ENCODE measurements around the gene HSPB7.

- TF ChIP-seq, protein P1, sequence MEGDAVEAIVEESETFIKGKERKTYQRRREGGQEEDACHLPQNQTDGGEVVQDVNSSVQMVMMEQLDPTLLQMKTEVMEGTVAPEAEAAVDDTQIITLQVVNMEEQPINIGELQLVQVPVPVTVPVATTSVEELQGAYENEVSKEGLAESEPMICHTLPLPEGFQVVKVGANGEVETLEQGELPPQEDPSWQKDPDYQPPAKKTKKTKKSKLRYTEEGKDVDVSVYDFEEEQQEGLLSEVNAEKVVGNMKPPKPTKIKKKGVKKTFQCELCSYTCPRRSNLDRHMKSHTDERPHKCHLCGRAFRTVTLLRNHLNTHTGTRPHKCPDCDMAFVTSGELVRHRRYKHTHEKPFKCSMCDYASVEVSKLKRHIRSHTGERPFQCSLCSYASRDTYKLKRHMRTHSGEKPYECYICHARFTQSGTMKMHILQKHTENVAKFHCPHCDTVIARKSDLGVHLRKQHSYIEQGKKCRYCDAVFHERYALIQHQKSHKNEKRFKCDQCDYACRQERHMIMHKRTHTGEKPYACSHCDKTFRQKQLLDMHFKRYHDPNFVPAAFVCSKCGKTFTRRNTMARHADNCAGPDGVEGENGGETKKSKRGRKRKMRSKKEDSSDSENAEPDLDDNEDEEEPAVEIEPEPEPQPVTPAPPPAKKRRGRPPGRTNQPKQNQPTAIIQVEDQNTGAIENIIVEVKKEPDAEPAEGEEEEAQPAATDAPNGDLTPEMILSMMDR (IDR thresholded peaks at IDR 0.05; ENCODE audit: insufficient read depth, low read length, poor library complexity, severe bottlenecking) = no peak
- TF ChIP-seq EZH2phosphoT487 (conservative IDR thresholded peaks at IDR 0.05; ENCODE audit: low read length) = no peak
These were observed 51.5 kb downstream of the HSPB7 start for GRCh38 chr1:15966081-15966955.
